ENCODE measurements around the gene NRP2.

GRCh38 chr2:205640716-205641115 is 41.6 kb upstream of the NRP2 start:
- TF ChIP-seq CHD2 (IDR thresholded peaks at IDR 0.05; ENCODE audit: low read length, partially characterized antibody) (no peak), NFE2L2 (conservative IDR thresholded peaks at IDR 0.05; ENCODE audit: low read length) (no peak)

Data from A549 (cell line).